HG03097 (cell line): ENCODE measurements around the gene BCAS1.

ENCODE experiments used
- ATAC-seq: cut with Tn5 transposase; IDR thresholded peaks from one replicate; pipeline ENCODE4 v1.9.1; 2021; ENCODE audit not compliant: unreplicated experiment, low FRiP score

BCAS1 gene

GRCh38 chr20:53895385-53895755 is 175.0 kb downstream of the BCAS1 start:
- ATAC-seq, result no peak

GRCh38 chr20:53894707-53895384 is 175.5 kb downstream of the BCAS1 start:
- ATAC-seq, result no peak
